Measurements from ENCODE around the gene CCDC110.

CCDC110 gene

DNA sequence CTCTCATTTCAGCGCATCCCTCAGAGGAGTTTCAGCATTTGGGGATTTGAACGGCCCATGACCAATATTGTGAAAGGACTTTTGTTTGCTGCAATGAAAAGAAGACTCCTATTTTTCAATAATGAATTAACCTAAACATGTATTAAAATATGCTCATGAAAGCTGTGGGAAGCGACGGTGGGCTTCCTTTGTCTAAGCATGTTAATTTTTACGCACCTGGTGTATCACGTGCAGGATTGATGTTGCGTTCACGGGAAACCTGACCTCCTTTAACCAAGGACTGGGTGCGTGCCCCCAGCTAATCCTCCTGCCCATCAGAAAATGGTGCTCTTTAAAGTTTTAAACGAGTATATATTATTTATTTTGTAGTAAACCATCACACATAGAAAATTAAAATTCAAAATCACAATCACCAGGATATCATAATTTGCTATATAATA lies 590 bp upstream of the CCDC110 start:
- no peak for DNase-seq (ENCODE audit: low read depth)

- DNase-seq (ENCODE audit: low read depth), result no peak
These were observed 885 bp downstream of the CCDC110 start for GRCh38 chr4:185470501-185471195.

- no peak for DNase-seq (ENCODE audit: low read depth)
These were observed 1.9 kb downstream of the CCDC110 start for GRCh38 chr4:185469580-185470154.

GRCh38 chr4:185468999-185469398 lies 2.5 kb downstream of the CCDC110 start:
- DNase-seq (ENCODE audit: low read depth), result no peak

- DNase-seq (ENCODE audit: low read depth), result no peak
These were observed 3.5 kb downstream of the CCDC110 start for GRCh38 chr4:185467991-185468390.

- no peak for DNase-seq (ENCODE audit: low read depth)
These were observed 4.4 kb downstream of the CCDC110 start for GRCh38 chr4:185467101-185467500.

DNA sequence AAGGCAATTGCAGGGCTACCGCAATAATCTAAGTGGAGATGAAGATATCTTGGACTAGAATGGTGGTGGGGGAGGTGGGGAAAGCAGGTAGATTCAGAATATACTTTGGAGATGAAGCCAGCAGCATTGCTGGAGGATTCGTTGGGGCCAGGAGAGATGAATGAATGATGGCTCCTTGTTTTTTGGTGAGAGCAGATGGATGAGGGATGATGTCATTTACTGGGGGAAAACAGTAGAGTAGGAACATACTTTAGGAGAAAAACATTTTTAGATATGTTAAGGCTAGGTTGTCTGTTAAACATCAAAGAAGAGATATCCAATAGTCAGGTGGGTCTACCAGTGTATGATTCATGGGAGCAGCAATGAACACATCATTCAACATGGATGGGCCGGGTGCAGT lies 5.8 kb downstream of the CCDC110 start:
- DNase-seq (ENCODE audit: low read depth), result no peak

GRCh38 chr4:185464887-185465286 lies 6.6 kb downstream of the CCDC110 start:
- DNase-seq (ENCODE audit: low read depth), result no peak

GRCh38 chr4:185464183-185464582 lies 7.3 kb downstream of the CCDC110 start:
- DNase-seq (ENCODE audit: low read depth), result no peak

DNA sequence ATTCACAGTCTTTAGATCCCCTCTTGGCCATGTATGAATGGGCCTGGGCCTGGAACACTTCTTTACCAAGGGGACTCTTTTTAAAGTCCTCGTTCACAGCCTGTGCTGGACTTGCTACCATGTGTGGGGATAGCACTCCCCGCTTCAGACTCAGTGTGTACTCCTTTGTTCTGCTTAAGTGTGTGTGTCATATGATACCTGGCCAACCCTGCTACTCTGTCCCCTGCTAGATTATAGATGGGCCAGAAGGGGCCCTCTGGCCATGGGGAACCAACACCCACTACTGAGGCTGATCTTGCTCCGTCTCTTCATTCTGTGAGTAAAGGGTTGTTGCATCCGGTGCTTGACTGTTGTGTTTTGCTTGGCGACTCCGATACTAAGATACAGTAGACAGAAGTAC lies 8.0 kb downstream of the CCDC110 start:
- no peak for DNase-seq (ENCODE audit: low read depth)

DNA sequence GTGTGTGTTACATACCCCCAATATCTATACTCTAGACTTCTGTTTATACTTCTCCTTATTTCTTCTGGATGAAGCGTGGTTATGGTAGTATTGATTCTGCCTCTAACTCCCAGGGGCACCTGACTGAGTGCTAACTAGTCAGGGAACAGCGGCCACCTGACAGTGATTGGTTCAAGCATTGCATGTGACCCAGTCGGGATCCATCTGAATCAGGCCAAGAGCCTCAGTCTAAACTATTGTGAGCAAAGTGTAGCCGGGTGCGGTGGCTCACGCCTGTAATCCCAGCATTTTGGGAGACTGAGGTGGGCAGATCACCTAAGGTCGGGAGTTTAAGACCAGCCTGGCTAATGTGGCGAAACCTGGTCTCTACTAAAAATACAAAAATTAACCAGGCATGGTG lies 10.0 kb downstream of the CCDC110 start:
- no peak for DNase-seq (ENCODE audit: low read depth)

DNA sequence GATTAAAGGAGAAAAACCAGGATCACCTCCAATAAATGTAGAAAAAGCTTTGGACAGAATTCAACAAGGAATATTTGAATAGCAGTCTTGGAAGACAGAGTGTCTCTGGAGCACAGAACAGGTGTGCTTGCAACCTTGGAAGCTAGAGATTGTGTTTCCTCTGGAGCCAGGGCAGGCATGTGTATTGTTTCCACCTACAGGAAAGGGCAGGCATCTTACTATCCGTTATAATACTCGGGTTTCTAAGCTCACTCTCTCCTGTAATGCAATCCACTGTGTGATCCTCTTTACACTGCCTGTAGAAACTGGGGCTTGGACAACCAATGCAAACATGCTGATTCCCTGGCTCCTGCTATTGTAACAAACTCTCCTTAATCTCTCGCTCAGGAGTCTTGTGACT lies 14.4 kb downstream of the CCDC110 start:
- DNase-seq (ENCODE audit: low read depth), result no peak

DNA sequence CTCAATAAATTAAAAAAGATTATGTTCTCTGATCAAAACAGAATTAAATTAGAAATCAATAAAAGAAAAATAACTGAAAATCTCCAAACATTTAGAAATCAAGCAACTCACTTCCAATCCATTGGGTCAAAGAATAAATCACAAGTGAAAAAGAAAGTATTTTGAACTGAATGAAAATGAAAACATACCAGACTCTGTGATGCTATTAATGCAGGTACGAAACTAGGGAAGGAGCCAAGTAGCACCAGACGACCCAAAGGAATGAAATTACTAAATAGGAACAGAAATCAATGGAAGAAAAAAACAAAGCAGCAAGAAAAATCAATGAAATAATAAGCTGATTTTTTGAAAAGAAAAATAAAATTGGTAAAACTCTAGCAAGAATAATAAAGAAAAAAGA lies 15.4 kb downstream of the CCDC110 start:
- no peak for DNase-seq (ENCODE audit: low read depth)

DNA sequence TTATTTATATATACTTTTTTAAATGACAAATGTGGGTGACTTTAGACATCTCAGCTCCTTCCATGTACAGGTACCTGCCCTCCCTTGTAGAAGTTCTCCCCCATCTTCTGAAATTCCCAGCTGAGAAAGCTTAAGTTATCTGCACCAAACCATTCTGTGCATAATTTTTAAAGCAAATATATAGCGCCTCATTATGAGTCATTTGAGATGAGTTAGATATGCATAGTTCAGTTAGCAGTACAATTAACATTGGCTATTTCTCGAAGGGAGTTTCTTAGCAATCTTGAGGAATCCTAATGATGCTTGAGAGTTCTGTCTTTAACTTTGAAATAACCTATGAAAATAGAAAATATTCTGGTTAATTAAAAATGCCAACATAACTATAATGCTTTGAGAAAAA lies 26.3 kb downstream of the CCDC110 start:
- no peak for DNase-seq (ENCODE audit: low read depth)

DNA sequence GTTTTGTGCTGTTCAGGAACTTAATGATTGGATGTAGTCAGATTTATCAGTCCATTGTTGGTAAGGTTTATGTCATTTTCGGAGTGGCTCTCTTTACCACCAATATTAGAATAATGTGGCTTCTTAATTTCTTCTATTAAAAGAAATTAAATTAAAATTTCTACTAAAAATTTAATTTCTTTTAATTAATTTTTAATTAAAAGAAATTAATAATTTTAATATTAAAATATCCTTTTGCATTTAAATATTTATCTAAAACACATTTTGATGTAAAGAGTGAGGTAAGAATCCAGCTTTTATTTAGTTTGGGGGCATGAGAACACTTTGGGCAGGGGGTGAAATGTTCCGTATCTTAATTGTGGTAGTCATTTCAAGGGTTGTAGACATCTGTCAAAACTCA lies 30.1 kb downstream of the CCDC110 start:
- no peak for DNase-seq (ENCODE audit: low read depth)

GRCh38 chr4:185437809-185438208 lies 33.7 kb downstream of the CCDC110 start:
- no peak for DNase-seq (ENCODE audit: low read depth)

DNA sequence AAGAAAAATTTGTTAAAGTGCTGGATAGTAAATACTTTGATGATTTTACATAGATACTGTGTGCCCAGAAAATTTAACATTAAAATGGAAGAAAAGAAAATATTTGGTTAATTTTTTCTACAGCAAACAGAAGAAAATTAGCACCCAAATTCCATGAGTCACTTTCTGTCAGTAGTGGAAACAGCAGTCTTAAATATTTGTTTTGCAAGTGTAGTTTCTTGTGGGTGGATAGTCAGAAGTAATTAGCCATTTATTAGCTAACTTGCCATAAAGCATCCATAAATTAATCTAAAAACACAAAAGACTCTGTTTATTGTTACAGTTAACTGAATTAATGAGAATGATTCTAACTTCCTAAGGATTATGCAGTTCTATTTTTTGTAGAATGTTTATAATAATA lies 36.1 kb downstream of the CCDC110 start:
- DNase-seq (ENCODE audit: low read depth), result no peak

DNA sequence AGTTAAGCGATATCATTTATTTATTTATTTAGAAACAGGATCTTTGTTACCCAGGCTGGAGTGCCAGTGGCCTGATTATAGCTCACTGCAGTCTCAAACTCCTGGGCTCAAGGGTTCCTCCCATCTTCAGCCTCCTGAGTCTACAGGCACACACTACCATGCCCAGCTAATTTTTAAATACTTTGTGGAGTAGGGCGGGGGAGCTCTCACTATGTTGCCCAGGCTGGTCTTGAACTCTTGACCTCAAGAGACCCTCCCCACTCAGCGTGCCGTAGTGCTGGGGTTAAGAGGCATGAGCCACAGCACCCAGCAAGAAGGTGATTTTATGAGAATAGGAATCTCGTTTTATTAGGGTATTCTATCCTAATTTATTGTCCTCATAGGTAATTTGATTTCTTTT lies 41.9 kb downstream of the CCDC110 start:
- no peak for DNase-seq (ENCODE audit: low read depth)

GRCh38 chr4:185426960-185427688 lies 44.4 kb downstream of the CCDC110 start:
- no peak for DNase-seq (ENCODE audit: low read depth)

DNA sequence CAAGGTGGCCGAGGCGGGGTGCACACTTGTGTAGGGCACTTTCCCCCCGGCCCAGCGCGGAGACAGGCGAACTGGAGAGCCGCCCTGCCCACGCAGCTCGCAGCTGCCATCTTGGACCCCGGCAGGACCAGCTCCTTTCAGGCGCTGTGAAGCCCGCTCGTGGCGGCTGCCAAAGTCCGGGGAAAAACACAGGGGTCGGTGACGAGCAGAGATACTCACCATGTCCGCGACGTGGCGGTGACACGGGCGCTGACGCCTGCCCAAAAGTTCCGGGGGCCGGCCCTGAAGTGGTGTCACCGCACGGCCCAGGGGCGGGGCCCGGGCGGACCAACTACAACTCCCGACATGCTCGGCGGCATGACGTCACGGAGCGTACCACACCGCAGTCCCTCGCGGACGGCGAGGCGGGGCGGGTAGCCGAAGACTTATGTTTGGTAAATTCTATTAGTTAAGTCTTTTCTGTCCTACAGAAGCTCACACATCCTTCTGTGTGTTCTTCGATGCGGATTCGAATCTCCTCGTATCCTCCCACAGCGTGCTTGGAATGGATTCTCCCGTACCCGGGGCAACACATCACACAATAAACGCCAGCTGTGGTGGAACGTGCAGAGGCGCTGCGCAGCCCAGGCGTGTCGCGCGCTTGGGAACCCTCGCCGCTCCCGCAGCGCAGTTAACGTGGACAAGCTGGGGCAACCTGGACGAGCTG lies 45.7 kb downstream of the CCDC110 start, which contains the start of gene UFSP2:
UFSP2 (minus strand) TSS at position 318 of the 706 bp plus-strand sequence; CDS start at position 222, 96 bp downstream.
- peak; percentile 83 for DNase-seq (ENCODE audit: low read depth)

DNA sequence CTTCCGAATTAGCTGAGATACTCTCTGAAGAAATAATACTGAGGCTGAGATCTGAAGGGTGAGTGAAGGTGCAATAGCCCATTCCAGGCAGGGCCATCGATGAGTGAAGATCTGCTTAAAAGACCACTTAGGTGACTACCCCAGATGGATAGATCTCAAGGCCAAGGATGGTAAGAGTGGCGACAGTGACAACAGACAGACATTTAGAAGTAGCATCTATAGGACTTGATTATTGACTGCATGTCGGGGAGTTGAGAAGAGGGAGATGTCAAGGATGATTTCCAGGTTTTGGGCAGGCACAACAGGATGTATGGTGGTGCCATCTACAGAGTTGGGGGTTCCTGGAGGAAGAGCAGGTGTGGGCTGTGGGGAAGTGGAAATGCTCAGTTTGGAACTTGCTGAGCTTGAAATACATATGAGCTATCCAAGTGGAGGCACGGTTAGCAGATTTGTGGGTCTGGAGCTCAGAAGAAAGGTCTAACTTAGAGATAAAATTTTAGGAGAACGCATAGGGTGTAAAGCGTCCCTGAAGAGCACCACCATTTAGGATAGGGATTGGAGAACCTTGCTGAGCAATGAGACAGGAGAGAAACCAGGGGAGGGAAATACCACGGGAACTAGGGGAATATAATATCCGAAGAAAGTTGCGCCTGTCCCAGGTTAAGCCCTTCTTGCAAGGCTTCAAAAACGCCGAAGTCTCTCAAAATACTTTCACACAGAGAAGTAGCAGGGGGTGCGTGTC lies 46.5 kb downstream of the CCDC110 start:
- DNase-seq (ENCODE audit: low read depth), result no peak

Data from activated T-cell treated with anti-CD3 and anti-CD28 coated beads for 1 hour (primary cell).